GM12873 (cell line): ENCODE data around the gene NLGN3.

Experiments
- TF ChIP-seq, protein P1 (sequence below): IDR thresholded peaks from 2 replicates; pipeline ENCODE4 v1.5.1; 2012; ENCODE audit warnings: low read depth, mild to moderate bottlenecking, moderate library complexity, low read length, control low read depth; ENCODE audit not compliant: insufficient read depth; ENCODE audit errors: missing control alignments

Gene NLGN3

DNA sequence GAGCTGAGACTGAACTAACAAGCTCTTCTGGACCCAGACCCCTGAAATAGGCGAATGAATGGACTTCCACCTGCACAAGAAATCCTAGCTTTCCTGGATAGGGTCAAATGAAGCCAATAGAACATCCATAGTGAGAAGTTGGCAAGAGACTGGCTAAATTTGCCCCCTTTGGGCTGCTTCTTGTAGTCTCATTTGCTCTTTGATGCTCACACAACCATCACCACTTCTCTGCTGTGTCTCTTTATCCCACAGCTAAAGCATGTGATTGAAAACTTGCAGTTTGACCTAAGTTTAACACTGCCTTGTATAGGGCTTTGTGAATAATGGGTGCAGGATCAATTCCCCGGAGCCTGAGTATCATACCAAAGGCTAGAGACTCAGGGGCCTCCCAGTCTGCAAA lies 38.2 kb downstream of the NLGN3 start:
- TF ChIP-seq, protein P1, sequence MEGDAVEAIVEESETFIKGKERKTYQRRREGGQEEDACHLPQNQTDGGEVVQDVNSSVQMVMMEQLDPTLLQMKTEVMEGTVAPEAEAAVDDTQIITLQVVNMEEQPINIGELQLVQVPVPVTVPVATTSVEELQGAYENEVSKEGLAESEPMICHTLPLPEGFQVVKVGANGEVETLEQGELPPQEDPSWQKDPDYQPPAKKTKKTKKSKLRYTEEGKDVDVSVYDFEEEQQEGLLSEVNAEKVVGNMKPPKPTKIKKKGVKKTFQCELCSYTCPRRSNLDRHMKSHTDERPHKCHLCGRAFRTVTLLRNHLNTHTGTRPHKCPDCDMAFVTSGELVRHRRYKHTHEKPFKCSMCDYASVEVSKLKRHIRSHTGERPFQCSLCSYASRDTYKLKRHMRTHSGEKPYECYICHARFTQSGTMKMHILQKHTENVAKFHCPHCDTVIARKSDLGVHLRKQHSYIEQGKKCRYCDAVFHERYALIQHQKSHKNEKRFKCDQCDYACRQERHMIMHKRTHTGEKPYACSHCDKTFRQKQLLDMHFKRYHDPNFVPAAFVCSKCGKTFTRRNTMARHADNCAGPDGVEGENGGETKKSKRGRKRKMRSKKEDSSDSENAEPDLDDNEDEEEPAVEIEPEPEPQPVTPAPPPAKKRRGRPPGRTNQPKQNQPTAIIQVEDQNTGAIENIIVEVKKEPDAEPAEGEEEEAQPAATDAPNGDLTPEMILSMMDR = no peak

DNA sequence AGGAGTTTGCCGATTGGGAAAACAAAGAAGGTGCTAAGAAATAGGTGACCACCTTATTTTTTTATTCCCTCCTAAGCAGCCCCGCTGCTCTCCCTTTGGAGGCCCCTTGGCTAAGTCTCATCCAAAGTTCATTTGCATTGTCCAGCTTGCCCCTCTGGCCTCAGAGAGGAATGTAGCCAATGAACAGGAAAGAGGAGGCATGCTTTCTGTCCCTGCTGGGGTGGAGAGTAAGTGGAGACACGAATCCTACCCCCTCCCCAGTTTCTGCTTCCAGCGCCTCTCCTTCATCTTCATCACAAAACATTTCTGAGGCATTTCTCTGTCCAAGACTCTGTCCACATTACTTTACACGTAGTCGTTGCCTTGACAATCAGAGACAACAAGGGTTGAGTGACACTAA lies 38.7 kb downstream of the NLGN3 start:
- TF ChIP-seq, protein P1 = no peak

DNA sequence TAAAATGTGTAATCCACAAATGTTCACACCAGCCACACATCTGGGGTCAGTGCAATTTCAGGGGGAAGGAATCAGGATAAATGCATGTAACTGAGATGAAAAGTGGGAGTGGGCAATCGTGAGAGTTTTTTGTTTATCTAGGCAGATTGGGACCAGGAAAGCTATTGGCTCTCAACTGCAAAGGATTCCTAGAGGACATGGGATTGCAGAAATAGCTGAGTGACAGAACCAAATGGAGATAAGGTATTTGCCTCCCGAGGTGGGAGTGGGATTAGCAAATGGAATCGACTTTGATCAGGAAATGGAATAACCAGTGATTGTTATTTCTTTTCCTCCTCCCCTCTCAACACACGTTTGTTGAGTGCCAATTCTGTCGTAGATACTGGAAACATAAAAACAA lies 39.5 kb downstream of the NLGN3 start:
- TF ChIP-seq, protein P1 = no peak

DNA sequence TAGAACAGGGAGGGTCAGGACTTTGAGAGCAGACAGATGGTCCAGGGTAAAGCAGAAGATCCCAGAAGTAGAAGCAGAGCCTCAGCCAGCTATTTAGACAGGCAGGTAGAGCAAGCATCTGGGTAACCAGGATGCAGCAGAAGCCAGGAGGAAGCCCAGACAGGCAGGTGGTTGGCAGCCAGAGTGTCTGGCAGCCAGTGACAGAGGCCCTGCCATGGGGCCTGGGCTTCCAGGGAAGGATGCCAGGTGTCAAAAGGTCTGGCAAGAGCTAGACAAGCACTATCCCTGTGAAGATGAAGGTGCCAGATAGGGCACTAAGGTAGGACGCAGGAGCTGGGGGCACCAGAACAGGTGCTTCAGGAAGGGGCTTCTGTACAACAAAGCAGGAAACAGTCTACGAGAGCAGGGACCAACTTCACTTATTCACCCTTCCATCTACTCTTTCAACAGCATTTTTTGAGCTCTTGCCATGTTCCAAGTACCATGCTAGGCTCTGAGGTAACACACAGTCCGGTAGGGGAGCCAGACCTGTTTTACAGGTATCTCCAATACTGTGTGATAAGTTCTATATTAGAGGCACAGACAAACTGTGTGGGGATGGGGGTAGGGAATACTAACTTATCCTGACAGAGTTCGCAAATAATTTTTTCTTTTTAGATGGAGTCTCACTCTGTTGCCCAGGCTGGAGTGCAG lies 40.3 kb downstream of the NLGN3 start:
- TF ChIP-seq, protein P1 = no peak

DNA sequence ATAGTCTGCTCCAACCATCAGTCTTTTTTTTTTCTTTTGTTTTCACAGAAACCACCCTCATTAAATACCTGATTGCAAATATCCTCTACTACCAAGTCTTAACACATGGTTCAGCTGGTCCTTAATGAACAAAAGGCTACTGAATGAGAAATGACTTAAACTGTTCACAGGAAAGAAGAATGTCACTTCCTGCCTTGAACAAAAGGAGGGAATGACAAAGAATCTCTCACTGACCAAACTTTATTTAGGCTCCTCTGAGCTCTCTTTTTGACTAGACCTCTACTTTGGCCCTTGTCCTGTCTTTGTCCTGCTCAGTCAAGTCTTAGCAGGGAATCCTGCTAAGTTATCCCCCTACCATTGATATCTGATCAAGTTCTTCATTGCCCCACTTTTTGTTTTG lies 46.6 kb downstream of the NLGN3 start:
- TF ChIP-seq, protein P1 = no peak

DNA sequence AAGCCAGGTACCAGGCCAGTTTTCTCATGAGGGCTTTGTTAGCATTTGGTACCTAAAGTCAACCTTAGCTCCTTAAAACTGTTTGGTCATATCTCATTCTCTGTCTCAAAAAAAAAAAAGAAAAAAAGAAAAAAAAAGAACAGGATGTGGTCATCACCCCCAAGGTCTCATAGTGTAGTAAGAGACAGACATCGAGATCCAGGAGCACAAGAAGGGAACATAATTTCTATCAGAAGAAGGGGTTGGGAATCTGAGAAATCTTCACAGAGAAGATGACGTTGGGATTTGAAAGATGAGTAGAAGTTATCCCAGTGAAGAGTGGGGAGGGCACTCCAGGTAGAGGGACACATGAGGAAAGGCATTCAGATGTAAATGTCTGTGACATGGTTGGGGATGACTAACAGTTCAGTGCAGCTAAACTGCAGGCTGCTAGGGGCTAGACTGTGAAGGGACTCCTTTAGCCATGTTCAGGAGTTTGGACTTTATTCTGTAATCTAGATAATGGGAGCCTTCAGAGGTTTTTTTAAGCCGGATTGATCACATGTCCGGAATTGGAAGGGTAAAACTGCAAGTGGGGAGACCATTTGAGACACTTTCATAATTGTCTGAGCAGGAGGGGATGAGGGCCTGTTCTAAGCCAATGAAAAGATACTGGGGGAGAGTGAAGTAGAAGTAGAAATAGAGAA lies 51.5 kb downstream of the NLGN3 start:
- TF ChIP-seq, protein P1 = no peak

DNA sequence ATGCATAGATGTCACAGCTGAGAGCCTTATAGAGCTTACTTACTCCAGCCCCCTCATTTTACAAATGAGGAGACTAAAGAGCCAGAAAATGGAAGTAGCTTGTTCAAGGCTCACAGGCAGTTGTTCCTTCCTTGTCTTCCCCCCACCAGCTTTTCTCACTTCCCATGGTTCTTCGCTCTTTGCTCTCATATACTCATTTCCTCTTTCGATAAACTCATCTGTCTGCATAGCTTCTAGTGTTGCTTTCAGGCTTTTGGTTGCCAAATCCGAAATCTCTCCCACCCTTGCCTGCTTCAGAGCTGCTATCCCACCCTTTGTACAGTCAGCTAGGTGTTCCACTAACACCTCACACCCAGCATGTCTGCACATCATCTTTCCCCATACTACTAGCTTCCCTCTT lies 53.4 kb downstream of the NLGN3 start:
- TF ChIP-seq, protein P1 = no peak
